ENCODE data around the gene TNS3.

Gene TNS3

GRCh38 chr7:47394751-47395252, 187.1 kb downstream of the TNS3 start:
- Histone ChIP-seq H3K4me2 (no peak overlapping the region), H2AFZ (ENCODE audit: low read depth) (no peak overlapping the region), H4K20me1 (ENCODE audit: insufficient read depth) (no peaks in the 10 kb centered on the region; the same call in 1 of the 2 replicates), H3K4me1 (ENCODE audit: low read depth, poor library complexity, severe bottlenecking) (no peaks in the 10 kb centered on the region), H3K27ac (no peak overlapping the region), H3K79me2 (ENCODE audit: insufficient read depth, low read depth) (peaks cover 27% of the 10 kb centered on the region; the same call in 1 of the 2 replicates), H3K9ac (no peak overlapping the region), H3K4me3 (IDR thresholded peaks at IDR 0.05; ENCODE audit: insufficient read depth, low read depth, low read length) (no peak overlapping the region), H3K36me3 (ENCODE audit: insufficient read depth) (peaks cover 8% of the 10 kb centered on the region; the same call in 1 of the 2 replicates), H3K27me3 (ENCODE audit: insufficient read depth, low read depth) (no peaks in the 10 kb centered on the region)
- TF ChIP-seq CTCF (conservative IDR thresholded peaks at IDR 0.05; ENCODE audit: low read depth, low read length): no peak

GRCh38 chr7:47394216-47394615, 187.7 kb downstream of the TNS3 start:
- no peaks in the 10 kb centered on the region for H3K27me3 ChIP-seq (ENCODE audit: insufficient read depth, low read depth)
- H3K4me1 ChIP-seq (ENCODE audit: low read depth, poor library complexity, severe bottlenecking): no peaks in the 10 kb centered on the region
- H3K79me2 ChIP-seq (ENCODE audit: insufficient read depth, low read depth): peaks cover 21% of the 10 kb centered on the region; the same call in 1 of the 2 replicates
- no peak overlapping the region for H3K9ac ChIP-seq
- no peak for TF ChIP-seq CTCF (conservative IDR thresholded peaks at IDR 0.05; ENCODE audit: low read depth, low read length)
- no peaks in the 10 kb centered on the region; the same call in 1 of the 2 replicates for H4K20me1 ChIP-seq (ENCODE audit: insufficient read depth)
- no peak overlapping the region for H2AFZ ChIP-seq (ENCODE audit: low read depth)
- H3K4me2 ChIP-seq: no peak overlapping the region
- H3K36me3 ChIP-seq (ENCODE audit: insufficient read depth): peaks cover 10% of the 10 kb centered on the region; the same call in 1 of the 2 replicates
- H3K4me3 ChIP-seq (IDR thresholded peaks at IDR 0.05; ENCODE audit: insufficient read depth, low read depth, low read length): no peak overlapping the region
- no peak overlapping the region for H3K27ac ChIP-seq

GRCh38 chr7:47393406-47393805, 188.5 kb downstream of the TNS3 start:
- no peak overlapping the region for H3K9ac ChIP-seq
- H3K79me2 ChIP-seq (ENCODE audit: insufficient read depth, low read depth): peaks cover 14% of the 10 kb centered on the region; the same call in 1 of the 2 replicates
- no peak overlapping the region for H3K27ac ChIP-seq
- H3K27me3 ChIP-seq (ENCODE audit: insufficient read depth, low read depth): no peaks in the 10 kb centered on the region
- no peak overlapping the region for H3K4me3 ChIP-seq (IDR thresholded peaks at IDR 0.05; ENCODE audit: insufficient read depth, low read depth, low read length)
- no peaks in the 10 kb centered on the region for H3K4me1 ChIP-seq (ENCODE audit: low read depth, poor library complexity, severe bottlenecking)
- peaks cover 12% of the 10 kb centered on the region; the same call in 1 of the 2 replicates for H3K36me3 ChIP-seq (ENCODE audit: insufficient read depth)
- no peak for TF ChIP-seq CTCF (conservative IDR thresholded peaks at IDR 0.05; ENCODE audit: low read depth, low read length)
- no peak overlapping the region for H2AFZ ChIP-seq (ENCODE audit: low read depth)
- no peak overlapping the region for H3K4me2 ChIP-seq
- no peaks in the 10 kb centered on the region; the same call in 1 of the 2 replicates for H4K20me1 ChIP-seq (ENCODE audit: insufficient read depth)

- H3K36me3 ChIP-seq (ENCODE audit: insufficient read depth): peaks cover 12% of the 10 kb centered on the region; the same call in 1 of the 2 replicates
- no peak overlapping the region for H3K27ac ChIP-seq
- no peak for TF ChIP-seq CTCF (conservative IDR thresholded peaks at IDR 0.05; ENCODE audit: low read depth, low read length)
- no peak overlapping the region for H2AFZ ChIP-seq (ENCODE audit: low read depth)
- no peaks in the 10 kb centered on the region for H3K4me1 ChIP-seq (ENCODE audit: low read depth, poor library complexity, severe bottlenecking)
- no peak overlapping the region for H3K4me2 ChIP-seq
- H4K20me1 ChIP-seq (ENCODE audit: insufficient read depth): no peaks in the 10 kb centered on the region; the same call in 1 of the 2 replicates
- H3K27me3 ChIP-seq (ENCODE audit: insufficient read depth, low read depth): no peaks in the 10 kb centered on the region
- no peak overlapping the region for H3K9ac ChIP-seq
- H3K79me2 ChIP-seq (ENCODE audit: insufficient read depth, low read depth): peaks cover 10% of the 10 kb centered on the region; the same call in 1 of the 2 replicates
- no peak overlapping the region for H3K4me3 ChIP-seq (IDR thresholded peaks at IDR 0.05; ENCODE audit: insufficient read depth, low read depth, low read length)
These were observed 189.6 kb downstream of the TNS3 start for GRCh38 chr7:47392241-47392759.

All from KMS-11 (cell line).